Kidney glomerular epithelial cell (primary cell): ENCODE measurements around the gene FOXO6.
"Not testable (repeated sequence)": the region's sequence is repeated elsewhere in the genome, so short reads cannot be mapped to it uniquely, and the experiment has no call there.

ENCODE experiments used
- DNase-seq: peaks from one replicate; lab custom pipeline; 2025; lab: John Stamatoyannopoulos, UW

The FOXO6 gene

DNA sequence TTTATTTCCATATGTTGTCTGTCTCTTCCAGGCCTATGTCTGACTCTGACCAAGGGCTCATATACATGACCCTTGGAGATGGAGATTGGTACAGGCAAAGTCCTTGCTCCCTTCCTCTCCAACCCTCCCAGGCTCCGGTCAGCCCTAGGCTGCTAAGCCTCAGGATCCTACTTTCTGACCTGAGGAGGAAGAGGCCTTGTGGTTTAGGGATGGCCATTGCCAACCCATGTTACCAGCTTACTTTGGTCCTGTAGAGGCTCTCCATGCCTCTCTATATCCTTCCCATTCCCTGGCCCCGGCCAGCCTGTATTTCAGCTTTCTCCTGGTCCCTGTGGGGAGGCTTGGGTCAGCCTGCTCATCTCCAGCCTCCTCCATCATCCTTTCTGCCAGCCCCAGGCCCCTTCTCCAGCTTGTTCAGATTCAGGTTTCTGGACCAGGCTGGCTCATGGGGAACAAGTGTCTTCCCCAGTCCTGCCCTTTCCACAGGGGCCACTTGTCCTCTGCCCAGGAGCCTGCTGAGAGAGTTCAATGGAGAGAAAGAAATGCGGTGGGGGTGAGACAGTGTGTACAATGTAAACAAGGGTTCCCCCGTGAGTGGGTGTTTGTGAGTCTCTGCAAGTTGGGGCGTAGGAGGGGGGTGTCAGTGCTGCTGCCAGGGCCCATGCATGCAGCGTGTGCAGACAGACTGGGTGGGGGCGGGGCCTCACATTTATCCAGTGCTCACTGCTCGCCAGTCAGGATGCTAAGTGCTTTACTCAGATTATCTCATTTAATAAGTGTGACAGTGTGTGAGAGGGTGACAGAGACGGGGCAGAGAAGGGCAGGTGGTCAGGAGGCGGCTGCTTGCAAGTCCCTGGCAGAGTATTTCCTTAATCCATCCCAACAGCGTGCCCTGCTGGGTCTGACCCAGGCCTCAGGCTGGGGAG, 31.3 kb upstream of the FOXO6 start:
- DNase-seq, result no peak

- DNase-seq, result no peak
Observed at GRCh38 chr1:41330588-41331545, 30.4 kb upstream of the FOXO6 start.

GRCh38 chr1:41331546-41331917, 29.7 kb upstream of the FOXO6 start:
- DNase-seq, result no peak

DNA sequence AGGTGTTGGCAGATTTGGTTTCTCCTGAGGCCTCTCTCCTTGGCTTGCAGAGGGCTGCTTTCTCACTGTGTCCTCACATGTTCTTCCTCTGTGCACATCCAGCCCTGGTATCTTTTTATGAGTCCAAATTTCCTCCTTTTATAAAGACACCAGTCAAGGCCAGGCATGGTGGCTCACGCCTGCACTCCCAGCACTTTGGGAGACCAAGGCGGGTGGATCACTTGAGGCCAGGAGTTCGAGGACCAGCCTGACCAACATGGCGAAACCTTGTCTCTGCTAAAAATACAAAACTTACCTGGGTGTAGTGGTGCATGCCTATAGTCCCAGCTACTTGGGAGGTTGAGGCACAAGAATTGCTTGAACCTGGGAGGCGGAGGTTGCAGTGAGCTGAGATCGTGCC, 29.1 kb upstream of the FOXO6 start:
- DNase-seq, result not testable (repeated sequence)

DNA sequence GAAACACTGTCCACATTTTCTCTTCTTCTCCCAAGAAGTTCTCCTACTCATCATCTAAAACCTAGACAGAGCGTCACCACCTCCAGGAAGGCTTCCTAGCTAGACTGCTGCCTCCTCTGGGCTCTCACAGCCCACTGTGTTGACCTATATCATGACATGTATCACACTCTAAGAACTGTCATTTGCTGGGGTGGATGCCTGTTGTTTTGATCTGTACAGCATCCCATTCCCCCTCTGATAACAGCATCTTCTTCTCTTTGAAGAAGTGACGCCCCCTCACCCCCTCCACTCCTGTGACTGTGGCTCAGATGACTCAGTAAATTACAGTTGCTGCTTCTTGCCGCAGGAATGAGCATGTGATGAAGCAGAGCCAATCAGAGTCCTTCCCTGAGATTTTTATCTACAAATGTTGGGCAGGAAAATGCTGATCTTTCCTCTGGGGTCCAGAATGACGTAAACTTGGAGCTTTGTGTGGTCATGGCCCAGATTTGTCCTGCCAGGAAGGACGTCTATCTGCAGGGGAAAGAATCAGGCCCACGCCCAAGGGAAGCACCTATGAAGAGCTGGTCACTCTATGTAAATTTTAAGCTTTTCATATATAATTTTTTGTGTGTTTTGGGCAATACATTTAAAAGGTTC, 28.0 kb upstream of the FOXO6 start:
- no peak for DNase-seq

DNA sequence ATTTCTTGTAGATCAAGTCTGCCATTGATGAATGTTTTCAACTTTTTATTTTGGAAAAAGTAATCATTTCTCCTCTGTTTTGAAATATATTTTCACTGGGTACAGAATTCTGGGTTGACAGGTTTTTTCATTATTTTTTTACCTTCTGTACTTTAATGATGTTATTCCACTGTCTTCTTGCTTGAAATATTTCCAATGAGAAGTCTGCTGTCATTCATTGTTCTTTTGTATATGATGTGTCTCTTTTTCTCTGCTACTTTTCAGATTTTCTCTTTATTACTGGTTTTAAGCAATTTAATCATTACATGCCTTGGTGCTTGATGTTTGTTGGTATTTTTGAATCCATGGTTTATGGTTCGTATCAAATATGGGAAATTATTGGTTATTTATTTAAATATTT, 22.4 kb upstream of the FOXO6 start:
- DNase-seq, result no peak

DNA sequence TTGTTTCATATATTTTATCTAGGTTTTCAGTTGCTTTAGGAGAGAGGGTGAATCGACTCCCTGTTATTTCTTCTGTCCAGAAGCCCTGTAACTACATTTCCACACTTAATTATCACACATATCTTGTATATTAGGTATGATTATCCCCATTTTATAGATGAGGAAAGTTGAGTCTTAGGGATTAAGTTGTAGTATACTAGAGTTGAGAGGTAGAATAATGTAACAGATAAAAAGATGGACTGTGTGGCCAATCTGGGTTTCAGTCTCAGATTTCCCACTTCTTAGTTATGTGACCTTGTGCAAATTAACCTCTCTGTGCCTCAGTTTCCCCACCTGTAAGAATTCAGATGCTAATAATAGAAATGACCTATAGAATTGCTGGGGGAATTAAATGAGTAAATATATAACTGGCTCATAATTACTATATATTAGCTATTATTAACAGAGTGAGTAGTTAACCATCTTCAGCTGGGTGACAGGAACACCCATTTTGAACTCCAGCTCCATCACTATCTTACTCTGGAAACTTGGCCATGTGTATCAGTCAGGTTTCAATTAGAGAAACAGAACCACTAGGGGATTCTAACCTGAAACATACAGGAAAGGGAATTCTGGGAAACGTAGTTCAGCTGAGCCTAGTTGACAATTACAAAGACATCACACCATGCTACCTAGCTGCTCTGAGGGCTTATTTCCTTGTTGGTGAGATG, 20.4 kb upstream of the FOXO6 start:
- DNase-seq, result no peak

GRCh38 chr1:41341365-41341683, 19.9 kb upstream of the FOXO6 start:
- DNase-seq, result no peak

- DNase-seq, result no peak
Observed at GRCh38 chr1:41341772-41342562, 19.3 kb upstream of the FOXO6 start.

GRCh38 chr1:41342774-41343355, 18.4 kb upstream of the FOXO6 start:
- DNase-seq, result no peak

- no peak for DNase-seq
Observed at GRCh38 chr1:41343790-41344699, 17.2 kb upstream of the FOXO6 start.

GRCh38 chr1:41344708-41345159, 16.5 kb upstream of the FOXO6 start:
- DNase-seq, result no peak

- no peak for DNase-seq
Observed at GRCh38 chr1:41345434-41346075, 15.7 kb upstream of the FOXO6 start.

DNA sequence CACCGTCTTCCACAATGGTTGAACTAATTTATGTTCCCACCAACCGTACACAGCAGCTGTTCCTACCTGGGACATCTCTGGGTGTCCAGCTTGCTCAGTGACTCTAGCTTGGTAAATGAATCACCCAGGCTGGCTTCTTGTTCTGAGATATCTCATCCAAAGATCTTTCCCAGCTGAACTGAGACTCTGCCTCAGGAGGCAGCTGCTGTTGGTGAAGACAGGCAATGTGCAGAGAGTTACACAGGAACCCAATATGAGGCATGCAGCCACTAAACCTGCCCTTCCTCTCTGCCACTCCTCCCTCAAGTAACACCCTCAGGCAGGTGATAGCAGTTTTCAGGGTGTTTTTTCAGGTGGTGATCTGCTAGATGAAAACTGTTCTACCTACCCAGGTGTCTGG, 14.0 kb upstream of the FOXO6 start:
- no peak for DNase-seq

DNA sequence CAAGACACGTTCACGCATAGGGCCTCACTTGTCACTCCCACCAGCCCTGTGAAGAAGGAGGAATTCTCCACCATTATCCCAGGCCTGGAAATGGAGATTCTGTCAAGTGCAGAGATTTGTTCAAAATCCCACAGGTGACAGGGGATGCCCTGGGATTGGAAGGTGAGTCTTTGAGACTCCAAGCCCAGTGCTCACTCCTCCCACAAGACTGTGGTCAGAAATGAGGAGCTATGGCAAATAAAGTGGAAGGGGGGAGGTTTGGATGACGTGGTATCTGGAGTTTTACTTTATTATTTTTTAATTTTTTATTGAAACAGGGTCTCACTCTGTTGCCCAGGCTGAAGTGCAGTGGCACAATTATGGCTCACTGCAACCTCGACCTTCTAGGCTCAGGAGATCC, 12.8 kb upstream of the FOXO6 start:
- DNase-seq, result no peak

DNA sequence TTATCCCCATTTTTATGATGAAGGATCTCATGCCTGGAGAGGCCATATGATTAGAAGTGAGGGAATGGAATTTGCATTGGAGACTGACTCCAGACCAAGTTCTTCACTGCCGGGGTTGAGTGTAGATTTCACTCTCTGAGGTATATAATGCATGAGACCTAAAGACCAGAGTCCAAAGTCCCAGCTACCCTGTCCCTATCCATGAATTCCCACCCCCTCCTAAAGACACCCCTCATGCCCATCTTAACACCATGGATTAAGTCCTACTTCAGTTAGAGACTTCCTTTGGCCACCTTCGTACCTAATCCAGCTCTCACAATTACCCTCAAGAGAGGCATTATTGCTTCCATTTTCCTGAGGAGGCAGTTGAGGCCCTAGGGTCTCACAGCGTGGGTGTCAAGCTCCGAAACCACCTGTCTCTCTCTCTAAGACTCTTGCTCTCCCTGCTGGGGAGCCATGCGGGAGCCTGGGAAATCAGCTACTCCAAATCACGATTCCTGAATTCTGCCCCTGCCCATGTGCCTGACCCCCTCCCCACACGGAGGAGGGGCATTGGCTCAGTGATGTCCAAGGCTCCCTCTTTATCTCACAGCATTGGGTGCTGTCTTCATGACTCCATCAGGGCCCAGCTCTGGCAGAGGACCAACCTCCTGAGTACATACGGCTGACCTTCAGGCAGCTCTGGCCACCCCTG, 11.7 kb upstream of the FOXO6 start:
- DNase-seq, result no peak

- DNase-seq, result no peak
Observed at GRCh38 chr1:41350055-41350378, 11.2 kb upstream of the FOXO6 start.
